Activated naive CD4-positive, alpha-beta T cell treated with Interleukin-2 at 50 U/mL for 16 hours (primary cell): ENCODE data around the gene SRSF3.
"Not testable (repeated sequence)": the region's sequence is repeated elsewhere in the genome, so short reads cannot be mapped to it uniquely, and the experiment has no call there.

Experiments
- DNase-seq: peaks from one replicate; pipeline ENCODE4 v3.0.0-alpha.2; 2020

SRSF3 gene

DNA sequence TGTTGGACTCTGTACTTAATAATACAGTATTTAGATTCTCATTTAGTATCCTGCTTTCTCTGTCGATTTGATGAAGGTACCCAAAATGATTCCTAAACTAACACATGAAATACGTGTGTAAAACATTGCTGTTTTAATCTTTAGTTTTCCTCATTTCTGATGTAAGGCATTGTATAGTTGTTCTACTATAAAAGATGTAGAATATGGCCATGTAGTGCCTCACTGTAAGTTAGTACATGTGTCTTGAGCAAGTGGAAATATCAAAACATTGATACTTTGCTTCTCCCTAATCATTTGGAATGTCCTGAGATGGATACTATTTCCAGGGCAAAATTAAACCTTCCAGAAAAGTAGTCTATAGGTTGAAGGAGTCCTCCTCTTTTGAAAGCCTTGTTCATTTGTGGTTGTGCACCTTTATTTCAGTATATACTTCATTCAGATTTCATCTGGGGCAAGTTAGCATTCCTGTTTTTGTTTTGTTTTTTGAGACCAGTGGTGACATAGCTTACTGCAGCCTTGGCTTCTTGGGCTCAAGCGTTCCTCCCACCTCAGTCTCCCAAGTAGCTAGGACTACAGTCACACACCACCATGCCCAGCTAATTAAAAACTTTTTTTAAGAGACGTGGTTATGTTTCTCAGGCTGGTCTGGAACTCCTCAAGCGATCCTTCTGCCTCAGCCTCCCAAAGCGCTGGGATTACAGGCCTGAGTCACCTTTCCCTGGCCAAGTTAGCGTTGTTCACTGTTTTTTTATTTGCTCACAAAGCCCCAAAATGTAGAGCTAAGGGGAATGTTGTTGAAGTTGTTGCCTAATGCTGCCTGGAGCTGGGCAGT is 11.6 kb downstream of the SRSF3 start:
- DNase-seq = no peak

DNA sequence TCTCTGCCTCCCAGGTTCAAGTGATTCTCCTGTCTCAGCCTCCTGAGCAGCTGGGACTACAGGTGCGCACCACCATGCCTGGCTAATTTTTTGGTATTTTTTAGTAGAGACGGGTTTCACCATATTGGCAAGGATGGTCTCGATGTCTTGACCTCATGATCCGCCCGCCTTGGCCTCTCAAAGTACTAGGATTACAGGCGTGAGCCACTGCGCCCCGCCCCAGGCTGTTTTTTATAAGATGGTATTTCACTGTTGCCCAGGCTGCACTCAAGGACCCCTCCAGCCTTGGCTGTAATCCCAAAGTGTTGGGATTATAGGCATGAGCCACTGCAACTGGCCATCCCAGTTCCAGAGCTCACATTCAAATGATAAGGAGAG is 13.1 kb downstream of the SRSF3 start:
- not testable (repeated sequence) for DNase-seq

DNA sequence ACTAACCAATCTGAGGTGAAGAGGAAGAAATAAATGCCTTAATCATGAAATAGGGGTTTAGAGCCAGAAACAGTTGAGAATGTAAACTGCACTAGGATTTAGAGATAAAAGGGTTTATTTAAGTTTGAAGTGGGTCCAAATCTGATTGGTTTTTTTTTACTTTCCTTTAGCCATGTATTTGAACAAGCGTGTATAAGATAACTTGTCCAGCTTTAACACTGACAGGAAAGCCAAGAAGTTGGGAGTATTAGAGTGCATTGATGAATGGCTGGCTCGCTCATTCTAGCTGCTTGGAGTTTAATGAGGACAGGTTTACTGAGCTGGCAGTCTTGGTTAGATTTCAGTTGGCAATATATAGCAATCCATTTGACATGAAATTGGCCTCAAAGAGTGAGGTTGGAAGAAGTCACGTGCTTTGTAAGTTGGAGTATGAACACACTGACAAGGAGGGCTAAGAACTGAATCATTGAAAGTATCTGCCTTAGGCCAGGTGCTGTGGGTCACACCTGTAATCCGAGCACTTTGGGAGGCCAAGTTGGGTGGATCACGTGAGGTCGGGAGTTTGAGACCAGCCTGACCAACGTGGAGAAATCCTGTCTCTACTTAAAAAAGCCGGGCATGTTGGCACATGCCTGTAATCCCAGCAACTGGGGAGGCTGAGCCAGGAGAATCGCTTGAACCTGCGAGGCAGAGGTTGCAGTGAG is 13.7 kb downstream of the SRSF3 start:
- DNase-seq = no peak

DNA sequence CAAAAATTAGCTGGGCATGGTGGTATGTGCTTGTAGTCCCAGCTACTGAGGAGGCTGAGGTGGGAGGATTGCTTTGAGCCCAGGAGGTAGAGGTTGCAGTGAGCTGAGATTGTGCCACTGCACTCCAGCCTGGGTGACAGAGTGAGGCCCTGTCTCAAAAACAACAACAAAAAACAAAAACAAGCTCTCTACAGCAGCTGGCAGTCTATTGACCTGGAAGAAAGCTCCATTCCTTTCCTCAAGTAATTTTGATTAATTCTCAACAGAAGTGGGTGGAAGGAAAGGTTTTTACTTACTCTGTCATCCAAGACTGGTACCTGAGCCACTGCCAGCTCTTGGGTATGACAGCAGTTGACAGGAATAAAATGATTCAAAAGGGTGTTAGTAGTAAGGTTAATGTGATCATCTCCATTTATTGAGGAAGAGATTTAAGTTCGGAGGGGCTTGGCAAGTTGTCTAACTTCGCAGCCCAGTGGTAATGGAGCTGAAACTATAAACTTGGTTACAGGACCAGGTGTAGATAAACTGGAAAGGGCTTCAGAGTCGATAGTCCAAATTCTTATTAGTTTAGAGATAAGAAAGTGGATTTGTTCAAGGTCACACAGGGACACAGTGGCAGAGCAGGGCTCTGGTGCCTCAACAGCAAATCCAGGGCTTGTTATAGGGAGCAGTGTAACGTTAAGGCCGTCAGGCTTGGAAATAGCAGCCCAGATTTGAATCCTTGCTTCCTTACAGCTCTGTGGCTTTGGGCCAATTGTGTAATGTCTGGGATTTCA is 14.8 kb downstream of the SRSF3 start:
- DNase-seq = no peak

DNA sequence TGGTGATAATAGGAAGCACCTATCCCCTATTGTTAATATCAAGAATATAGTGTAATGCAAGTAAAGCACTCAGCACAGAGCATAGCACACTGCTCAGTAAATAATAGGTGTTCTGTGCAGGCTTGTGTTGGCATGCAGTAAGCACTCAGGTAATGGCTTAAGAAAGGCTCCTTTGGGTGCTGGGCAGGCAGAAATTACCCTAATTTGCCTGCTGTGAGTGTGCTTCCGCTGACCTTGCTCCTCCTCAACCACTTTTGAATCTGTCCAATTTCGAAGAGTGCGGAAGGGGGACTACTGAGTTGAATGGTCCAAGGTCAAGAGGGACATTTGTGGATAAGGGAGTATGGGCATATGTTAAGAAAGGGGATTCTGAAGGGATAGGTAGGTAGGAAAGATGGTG is 15.4 kb downstream of the SRSF3 start:
- no peak for DNase-seq

DNA sequence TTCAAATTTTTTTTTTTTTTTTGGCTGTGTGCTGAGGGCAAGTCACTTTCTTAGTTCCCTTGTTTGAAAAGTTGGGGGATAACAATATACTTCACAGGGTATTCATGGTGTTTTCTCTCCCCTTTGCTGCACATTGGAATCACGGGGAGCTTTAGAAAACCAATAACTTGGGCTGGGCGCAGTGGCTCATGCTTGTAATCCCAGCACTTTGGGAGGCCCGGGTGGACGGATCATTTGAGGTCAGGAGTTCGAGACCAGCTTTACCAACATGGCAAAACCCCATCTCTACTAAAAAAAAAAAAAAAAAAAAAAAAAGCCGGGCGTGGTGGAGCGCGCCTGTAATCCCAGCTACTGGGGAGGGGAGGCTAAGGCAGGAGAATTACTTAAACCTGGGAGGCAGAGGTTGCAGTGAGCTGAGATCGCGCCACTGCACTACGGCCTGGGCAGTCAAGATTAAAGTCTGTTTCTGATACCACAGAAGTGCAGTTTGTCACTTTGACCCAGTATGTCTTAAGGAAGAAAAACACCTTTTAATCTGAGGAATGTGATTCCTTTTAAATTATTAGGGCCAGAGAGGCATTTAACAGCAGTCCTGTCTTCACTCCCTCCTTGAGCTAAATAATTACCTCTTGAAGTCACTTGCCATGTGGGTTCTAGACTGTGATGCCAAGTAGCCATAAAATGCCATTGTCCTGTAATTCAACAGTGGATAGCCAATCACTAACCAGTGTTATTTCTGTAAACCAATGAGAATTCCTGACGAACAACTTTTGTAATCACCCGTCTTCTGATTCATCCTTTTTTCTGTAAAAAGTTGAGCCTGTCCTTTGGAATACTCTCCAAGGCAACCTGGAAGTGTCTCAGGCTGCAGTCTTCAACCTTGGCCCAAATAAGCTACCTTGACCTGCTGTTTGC is 16.1 kb downstream of the SRSF3 start:
- DNase-seq = no peak

DNA sequence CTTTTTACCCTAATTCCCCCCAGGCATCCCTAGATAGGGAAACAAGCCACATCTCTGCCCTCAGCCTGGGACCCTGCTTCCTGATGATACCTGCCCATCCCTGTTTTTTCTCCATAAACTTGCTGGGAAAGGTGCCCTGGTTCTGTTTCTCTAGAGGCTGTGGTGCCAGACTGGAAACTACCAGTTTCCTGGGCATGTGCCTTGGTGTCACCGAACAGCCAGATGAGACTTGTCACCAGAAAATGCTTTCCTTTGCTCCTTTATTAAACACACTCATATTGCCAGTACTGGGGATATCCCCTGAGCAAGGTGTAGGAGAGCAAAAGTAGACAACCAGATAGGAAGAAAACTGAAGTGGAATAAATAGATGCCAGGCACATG is 16.8 kb downstream of the SRSF3 start:
- no peak for DNase-seq

DNA sequence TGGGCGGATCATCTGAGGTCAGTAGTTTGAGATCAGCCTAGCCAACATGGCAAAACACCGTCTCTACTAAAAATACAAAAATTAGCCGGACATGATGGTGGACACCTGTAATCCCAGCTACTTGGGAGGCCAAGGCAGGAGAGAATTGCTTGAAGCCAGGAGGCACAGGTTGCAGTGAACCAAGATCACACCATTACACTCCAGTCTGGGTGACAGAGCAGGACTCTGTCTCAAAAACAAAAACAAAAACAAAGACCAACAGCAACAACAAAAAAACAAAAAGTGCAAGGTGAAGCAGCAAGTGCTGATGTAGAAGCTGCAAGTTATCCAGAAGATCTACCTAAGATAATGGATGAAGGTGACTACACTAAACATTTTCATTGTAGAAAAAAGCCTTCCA is 17.5 kb downstream of the SRSF3 start:
- DNase-seq = not testable (repeated sequence)

DNA sequence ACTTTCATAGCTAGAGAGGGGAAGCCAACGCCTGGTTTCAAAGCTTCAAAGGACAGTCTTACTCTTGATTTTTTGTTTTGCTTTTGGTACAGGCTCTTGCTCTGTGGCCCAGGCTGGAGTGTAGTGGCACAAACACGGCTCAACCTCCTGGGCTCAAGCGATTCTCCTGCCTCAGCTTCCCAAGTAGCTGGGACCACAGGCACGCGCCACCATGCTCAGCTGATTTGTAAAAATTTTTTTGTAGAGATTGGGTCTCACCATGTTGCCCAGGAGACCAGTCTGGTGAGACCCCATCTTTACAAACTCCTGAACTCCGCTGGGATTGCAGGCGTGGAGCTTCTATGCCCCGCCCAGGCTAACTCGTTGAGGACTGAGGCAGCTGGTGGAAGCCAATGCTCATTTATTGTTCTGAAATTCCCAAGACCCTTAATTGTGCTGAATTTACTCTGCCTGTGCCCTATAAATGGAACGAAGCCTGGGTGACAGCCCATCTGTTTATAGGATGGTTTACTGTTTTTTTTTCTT is 18.0 kb downstream of the SRSF3 start:
- no peak for DNase-seq

DNA sequence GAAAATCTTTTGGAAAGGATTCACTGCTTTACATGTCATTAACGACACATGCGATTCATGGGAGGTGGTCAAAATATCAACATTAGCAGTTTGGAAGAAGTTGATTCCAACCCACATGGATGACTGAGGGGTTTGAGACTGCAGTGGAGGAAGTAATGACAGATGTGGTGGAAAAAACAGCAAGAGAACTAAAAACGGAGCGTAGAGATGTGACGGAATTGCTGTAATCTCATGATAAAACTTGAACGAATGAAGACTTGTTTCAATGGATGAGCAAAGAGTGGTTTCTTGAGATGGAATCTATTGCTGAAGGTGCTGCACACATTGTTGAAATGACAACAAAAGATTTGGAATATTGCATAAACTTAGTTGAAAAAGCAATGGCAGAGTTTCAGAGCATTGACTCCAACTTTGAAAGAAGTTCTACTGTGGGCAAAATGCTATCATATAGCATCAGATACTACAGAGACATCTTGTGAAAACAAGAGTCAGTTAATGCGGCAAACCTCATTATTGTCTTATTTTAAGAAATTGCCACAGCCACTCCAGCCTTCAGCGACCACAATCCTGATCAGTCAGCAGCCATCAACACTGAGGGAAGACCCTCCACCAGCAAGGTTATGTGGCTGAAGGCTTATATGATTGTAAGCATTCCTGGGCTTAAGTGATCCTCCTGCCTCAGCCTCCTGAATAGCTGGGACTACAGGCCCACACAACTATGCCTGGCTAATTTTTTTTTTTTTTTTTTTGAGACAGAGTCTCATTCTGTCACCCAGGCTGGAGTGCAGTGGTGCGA is 19.2 kb downstream of the SRSF3 start:
- DNase-seq = no peak

DNA sequence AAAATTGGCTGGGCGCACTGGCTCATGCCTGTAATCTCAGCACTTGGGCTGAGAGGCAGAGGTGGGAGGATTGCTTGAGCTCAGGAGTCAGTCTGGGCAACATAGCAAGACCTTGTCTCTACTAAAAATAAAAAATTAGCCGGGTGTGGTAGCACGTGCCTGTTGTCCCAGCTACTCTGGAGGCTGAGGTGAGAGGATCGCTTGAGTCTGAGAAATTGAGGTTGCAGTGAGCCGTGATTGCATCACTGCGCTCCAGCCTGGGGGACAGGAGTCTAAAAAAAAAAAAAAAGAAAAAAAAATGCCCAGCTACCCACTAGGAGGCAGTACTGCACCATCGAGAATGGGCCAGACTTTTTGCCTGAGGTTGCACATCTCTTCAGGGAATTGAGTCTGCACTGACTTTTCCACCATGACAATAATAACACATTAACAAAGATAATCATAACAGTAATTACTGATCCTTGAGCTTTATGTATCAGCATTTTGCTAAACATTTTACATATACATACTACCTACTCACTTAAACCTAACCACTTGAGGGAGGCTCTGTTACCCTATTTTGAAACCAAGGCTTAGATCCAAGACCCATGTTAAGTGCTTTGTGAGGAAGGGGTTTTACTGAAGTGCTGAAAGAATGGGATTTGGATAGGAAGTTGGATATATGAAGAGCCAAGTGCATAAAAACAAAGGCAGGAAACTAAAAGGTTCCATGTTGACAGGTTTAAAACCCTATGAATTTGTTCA is 21.0 kb downstream of the SRSF3 start:
- DNase-seq = peak; percentile 46

DNA sequence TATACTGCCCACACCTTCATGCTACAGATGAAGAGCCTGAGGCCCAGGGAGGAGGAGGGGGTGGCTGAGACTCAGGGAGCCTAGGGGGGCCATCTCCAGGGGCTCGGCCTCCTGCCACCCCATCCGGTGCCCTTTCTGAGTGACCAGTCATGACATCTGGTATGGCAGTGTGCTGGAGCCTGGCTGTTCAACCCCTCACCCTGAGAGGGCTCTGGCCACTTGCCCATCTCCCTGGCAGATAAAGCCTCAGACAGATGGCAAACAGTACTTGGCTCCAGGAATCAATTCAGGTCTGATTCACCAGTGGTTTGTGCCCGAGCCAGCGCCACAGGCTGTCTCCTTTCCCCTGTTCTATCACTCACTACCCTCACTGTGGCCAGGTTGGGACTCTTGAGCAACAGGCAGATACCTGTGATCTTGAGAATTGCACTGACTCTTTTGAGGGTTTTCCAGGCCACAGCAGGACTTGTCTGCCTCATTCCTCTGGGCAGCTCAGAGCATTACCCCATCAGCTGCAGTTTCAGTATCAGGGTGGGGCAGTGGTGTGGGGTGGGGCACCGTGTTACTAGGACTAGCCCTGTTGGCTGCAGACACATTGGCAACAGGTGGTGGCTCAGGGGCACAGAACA is 22.8 kb downstream of the SRSF3 start:
- DNase-seq = no peak

DNA sequence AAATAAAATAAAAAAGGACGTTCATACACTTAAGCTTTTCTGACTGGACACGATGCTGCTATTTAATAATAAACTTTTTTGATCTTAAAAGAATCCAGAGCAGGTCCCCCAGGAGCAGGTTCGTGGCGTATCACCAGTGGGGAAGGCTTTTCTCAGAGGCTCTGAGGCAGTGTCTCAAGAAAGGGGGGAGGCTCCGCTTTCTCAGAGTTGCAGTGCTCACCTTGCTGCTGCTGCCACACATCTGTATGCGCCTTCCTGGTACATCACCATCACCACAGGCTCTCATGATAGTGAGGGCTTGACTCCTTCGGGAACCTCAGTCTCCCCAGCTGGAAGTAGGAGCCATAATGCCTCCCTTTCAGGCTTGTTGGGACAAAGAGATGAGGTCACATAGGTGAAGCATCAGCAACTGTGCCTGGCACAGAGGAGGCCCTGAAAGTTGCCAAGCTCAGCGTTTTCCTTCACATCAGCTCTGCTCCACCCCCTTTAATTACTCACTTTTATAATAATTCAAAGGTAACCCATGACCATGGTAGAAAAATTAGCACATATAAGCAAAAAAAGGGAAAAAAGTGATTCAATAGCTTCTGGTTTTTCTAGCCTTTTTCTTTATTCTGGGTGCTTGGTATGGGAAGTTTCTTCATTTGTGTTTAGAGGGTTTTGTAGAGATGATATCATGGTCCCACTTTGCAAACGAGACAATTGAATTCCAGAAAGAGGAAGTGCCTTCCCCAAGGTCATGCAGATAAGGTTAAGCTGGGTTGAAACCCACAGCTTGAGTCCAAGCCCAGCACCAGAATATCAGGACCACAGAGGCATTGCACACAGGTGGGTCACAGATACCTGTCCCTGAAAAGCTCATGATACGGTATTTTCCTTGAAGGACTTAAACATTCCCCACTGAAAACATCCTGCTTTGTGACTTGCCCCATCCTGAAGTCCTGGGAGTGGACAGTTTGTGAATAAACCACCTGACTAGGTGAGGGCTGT is 24.5 kb downstream of the SRSF3 start:
- no peak for DNase-seq

DNA sequence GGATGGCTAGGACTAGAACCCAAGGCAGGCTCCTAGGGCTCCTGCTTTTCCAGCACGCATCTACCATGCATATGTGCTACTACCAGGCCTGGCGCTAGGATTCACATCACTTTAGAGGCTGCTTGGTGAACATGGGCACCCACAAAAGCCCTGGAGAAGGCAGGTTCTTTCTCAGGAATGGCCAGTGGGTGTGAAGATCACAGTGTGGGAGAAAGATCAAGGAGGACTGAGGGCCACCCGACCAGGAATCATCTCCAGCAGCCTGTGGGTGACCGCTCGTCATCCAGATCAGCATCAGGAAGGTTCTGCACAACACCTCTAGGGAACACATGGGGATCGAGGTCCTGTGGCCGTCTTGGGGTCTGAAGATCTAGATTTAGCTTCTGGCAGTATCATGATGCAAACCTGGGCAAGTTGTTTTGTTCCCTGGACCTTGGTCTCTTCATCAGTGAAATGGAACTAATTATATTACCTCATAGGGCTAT is 27.3 kb downstream of the SRSF3 start:
- no peak for DNase-seq

DNA sequence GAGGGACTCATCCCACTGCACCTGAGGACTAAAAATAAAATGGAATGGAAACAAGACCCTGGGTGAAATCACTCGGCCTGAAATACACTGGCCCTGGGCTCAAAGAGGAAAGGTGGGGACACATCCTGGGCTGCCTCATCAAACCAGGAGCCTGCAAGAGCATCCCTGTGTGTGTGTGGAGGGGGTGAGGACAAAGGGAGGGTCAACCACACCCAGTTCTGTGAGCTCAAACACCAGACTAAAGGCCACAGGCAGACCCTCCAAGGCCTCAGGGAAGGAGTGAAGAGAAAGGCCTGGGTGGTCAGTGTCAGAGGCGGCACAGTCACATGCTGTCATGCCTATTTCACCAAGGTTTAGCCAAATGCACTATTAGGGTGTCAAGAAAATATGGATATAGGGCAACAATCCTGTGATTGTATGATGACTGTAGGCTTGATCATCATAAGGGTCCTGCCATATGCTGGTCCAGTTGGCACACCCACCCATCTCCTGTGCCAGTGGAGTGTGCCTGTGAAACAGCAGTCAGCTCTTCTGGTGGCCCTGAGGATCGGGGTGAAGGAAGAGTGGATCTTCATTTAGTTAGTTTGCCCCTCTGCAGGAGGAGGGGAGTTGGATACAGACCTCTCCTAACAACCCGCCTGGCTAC is 28.9 kb downstream of the SRSF3 start:
- no peak for DNase-seq

DNA sequence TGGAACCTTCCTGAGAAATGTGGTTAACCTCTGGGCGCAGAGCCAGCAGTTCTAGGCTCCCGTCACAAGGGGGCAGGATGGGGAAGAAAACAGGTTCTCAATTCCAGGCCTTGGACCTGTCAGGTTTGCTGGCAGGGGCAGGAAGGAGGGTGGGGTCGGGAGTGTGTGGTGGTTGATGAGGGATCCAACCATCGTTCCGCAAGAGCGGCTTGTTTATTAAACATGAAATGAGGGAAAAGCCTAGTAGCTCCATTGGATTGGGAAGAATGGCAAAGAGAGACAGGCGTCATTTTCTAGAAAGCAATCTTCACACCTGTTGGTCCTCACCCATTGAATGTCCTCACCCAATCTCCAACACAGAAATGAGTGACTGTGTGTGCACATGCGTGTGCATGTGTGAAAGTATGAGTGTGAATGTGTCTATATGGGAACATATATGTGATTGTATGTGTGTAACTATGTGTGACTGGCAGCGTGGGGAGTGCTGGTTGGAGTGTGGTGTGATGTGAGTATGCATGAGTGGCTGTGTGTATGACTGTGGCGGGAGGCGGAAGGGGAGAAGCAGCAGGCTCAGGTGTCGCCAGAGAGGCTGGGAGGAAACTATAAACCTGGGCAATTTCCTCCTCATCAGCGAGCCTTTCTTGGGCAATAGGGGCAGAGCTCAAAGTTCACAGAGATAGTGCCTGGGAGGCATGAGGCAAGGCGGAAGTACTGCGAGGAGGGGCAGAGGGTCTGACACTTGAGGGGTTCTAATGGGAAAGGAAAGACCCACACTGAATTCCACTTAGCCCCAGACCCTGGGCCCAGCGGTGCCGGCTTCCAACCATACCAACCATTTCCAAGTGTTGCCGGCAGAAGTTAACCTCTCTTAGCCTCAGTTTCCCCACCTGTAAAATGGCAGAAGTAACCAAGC is 29.6 kb downstream of the SRSF3 start:
- DNase-seq = peak; percentile 78
